ENCODE measurements around the gene PIP5K1B.

DNA sequence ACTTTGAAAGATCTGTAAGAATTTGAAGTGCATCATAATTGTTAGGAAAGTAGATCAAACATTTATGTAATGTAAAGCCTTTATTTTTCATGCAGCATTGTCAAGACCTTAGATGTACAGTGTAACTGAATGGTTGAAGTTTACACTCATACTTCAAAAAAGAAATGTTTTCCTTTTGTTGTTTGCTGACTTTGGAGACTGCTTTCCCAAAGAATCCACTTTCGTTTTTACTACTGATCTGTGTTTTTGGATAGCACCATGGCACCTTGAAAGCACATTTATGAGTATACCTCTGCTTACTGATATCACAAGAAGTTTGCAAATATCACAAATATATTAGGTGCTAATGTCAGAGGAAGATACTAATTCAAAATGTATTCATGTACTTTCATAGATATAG, 50.0 kb downstream of the PIP5K1B start:
- TF ChIP-seq, protein P1, sequence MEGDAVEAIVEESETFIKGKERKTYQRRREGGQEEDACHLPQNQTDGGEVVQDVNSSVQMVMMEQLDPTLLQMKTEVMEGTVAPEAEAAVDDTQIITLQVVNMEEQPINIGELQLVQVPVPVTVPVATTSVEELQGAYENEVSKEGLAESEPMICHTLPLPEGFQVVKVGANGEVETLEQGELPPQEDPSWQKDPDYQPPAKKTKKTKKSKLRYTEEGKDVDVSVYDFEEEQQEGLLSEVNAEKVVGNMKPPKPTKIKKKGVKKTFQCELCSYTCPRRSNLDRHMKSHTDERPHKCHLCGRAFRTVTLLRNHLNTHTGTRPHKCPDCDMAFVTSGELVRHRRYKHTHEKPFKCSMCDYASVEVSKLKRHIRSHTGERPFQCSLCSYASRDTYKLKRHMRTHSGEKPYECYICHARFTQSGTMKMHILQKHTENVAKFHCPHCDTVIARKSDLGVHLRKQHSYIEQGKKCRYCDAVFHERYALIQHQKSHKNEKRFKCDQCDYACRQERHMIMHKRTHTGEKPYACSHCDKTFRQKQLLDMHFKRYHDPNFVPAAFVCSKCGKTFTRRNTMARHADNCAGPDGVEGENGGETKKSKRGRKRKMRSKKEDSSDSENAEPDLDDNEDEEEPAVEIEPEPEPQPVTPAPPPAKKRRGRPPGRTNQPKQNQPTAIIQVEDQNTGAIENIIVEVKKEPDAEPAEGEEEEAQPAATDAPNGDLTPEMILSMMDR (IDR thresholded peaks at IDR 0.05; ENCODE audit: poor library complexity): no peak
- no peak for TF ChIP-seq EZH2 (IDR thresholded peaks at IDR 0.05; ENCODE audit: borderline replicate concordance)

Data from hepatocyte (in vitro differentiated cells).